Osteoblast (primary cell): ENCODE measurements around the gene NCOA1. TPM values are rescaled to one million over a fixed set of nuclear protein-coding genes. Genes with fewer than 3 reads are reported as not detected.

Experiments used
- DNase-seq: peaks from one replicate; pipeline ENCODE4 v3.0.0; 2011; ENCODE audit warnings: low spot score, mixed read lengths; ENCODE audit not compliant: insufficient read length; ENCODE audit errors: missing footprints
- H2AFZ ChIP-seq: 2 replicates; pipeline ENCODE4 v1.6.0; 2011; ENCODE audit warnings: mild to moderate bottlenecking, low read length
- H3K27ac ChIP-seq: 2 replicates; pipeline ENCODE4 v1.5.1; 2011; ENCODE audit warnings: mild to moderate bottlenecking, low read depth, low read length, moderate library complexity
- H3K27me3 ChIP-seq: 2 replicates; pipeline ENCODE4 v1.6.0; 2012; ENCODE audit warnings: mild to moderate bottlenecking, control low read depth, inconsistent platforms, low read length, moderate library complexity; ENCODE audit not compliant: insufficient read depth
- H3K36me3 ChIP-seq: 2 replicates; pipeline ENCODE4 v1.5.1; 2011; ENCODE audit warnings: mild to moderate bottlenecking, low read length, control low read depth, moderate library complexity; ENCODE audit not compliant: insufficient read depth
- H3K4me1 ChIP-seq: 2 replicates; pipeline ENCODE4 v1.5.1; 2011; ENCODE audit warnings: mild to moderate bottlenecking, low read length, control low read depth, moderate library complexity; ENCODE audit not compliant: insufficient read depth
- H3K4me2 ChIP-seq: 2 replicates; pipeline ENCODE4 v1.6.0; 2011; ENCODE audit warnings: mild to moderate bottlenecking, low read length; ENCODE audit not compliant: insufficient read depth
- H3K4me3 ChIP-seq: fragments of 200-600 bp; sonication (generic); 3 replicates; pipeline ENCODE4 v1.5.1; 2012; ENCODE audit warnings: mild to moderate bottlenecking, low read length, inconsistent platforms; ENCODE audit not compliant: insufficient read depth
- H3K79me2 ChIP-seq: 2 replicates; pipeline ENCODE4 v1.6.0; 2012; ENCODE audit warnings: mild to moderate bottlenecking, low read length, control low read depth, inconsistent platforms; ENCODE audit not compliant: insufficient read depth
- H3K9me3 ChIP-seq: 2 replicates; pipeline ENCODE4 v1.5.1; 2011; ENCODE audit warnings: low read depth, low read length, control low read depth
- H4K20me1 ChIP-seq: 2 replicates; pipeline ENCODE4 v1.6.0; 2012; ENCODE audit warnings: mild to moderate bottlenecking, low read length, control low read depth; ENCODE audit not compliant: insufficient read depth
- CTCF ChIP-seq: IDR thresholded peaks from 2 replicates; pipeline ENCODE4 v1.5.1; 2011; ENCODE audit warnings: mild to moderate bottlenecking, low read depth, low read length, moderate library complexity; ENCODE audit errors: extremely low read depth
- total RNA-seq: library from RNA; depleted of rRNA; stranded (reverse); fragments of >200 nt; gene quantifications from 2 replicates; pipeline ENCODE4 v1.2.3, GENCODE V29; 2012

NCOA1 gene
- total RNA-seq, 1 donor, result 23.2 TPM

- no peak for DNase-seq
- H3K4me2 ChIP-seq, result no peak overlapping the region
- no peak overlapping the region for H2AFZ ChIP-seq
- H3K4me1 ChIP-seq, result no peaks in the 10 kb centered on the region
- H3K9me3 ChIP-seq, result no peaks in the 10 kb centered on the region
- no peaks in the 10 kb centered on the region for H4K20me1 ChIP-seq
- H3K36me3 ChIP-seq, result no peaks in the 10 kb centered on the region
- TF ChIP-seq CTCF, result no peak
- H3K27me3 ChIP-seq, result no peaks in the 10 kb centered on the region
- no peaks in the 10 kb centered on the region for H3K79me2 ChIP-seq
- H3K27ac ChIP-seq, result no peak overlapping the region
- H3K4me3 ChIP-seq, result no peak overlapping the region
Observed at GRCh38 chr2:24570225-24570624, 79.2 kb downstream of the NCOA1 start.

- Histone ChIP-seq H3K79me2 (no peaks in the 10 kb centered on the region), H3K27me3 (no peaks in the 10 kb centered on the region), H4K20me1 (no peaks in the 10 kb centered on the region), H3K36me3 (no peaks in the 10 kb centered on the region), H3K27ac (no peak overlapping the region), H3K4me3 (no peak overlapping the region), H2AFZ (no peak overlapping the region), H3K9me3 (no peaks in the 10 kb centered on the region), H3K4me2 (no peak overlapping the region), H3K4me1 (no peaks in the 10 kb centered on the region)
- DNase-seq, result no peak
- no peak for TF ChIP-seq CTCF
Observed at GRCh38 chr2:24571828-24572442, 80.9 kb downstream of the NCOA1 start.

- H3K79me2 ChIP-seq, result no peaks in the 10 kb centered on the region
- H3K4me2 ChIP-seq, result no peak overlapping the region
- H4K20me1 ChIP-seq, result peaks cover 3% of the 10 kb centered on the region
- no peak for DNase-seq
- no peak overlapping the region for H2AFZ ChIP-seq
- no peaks in the 10 kb centered on the region for H3K36me3 ChIP-seq
- H3K4me3 ChIP-seq, result no peak overlapping the region
- H3K4me1 ChIP-seq, result no peaks in the 10 kb centered on the region
- H3K9me3 ChIP-seq, result no peaks in the 10 kb centered on the region
- no peak overlapping the region for H3K27ac ChIP-seq
- no peak for TF ChIP-seq CTCF
- no peaks in the 10 kb centered on the region for H3K27me3 ChIP-seq
Observed at GRCh38 chr2:24576146-24576545, 85.1 kb downstream of the NCOA1 start.

- Histone ChIP-seq H3K79me2 (no peaks in the 10 kb centered on the region), H2AFZ (no peak overlapping the region), H3K36me3 (no peaks in the 10 kb centered on the region), H3K27me3 (no peaks in the 10 kb centered on the region), H3K4me2 (no peak overlapping the region), H4K20me1 (peaks cover 3% of the 10 kb centered on the region), H3K27ac (no peak overlapping the region), H3K9me3 (no peaks in the 10 kb centered on the region), H3K4me3 (no peak overlapping the region), H3K4me1 (no peaks in the 10 kb centered on the region)
- no peak for TF ChIP-seq CTCF
- DNase-seq, result no peak
Observed at GRCh38 chr2:24576617-24577016, 85.6 kb downstream of the NCOA1 start.
